Endometrium (tissue), 2 donors: ENCODE data around the gene E2F4.

Source experiments
- FAIRE-seq: peaks from 2 replicates; lab custom pipeline; 2012; peaks lifted over from hg19 to GRCh38; lab: Jason Lieb, UNC
- donor health status: control.
- donor health status: control.

E2F4 gene

GRCh38 chr16:67191995-67192681 lies at the start of gene E2F4:
Gene E2F4, plus strand, starts transcription at chr16:67192155. Its CDS starts 73 bp downstream, at chr16:67192228.
- FAIRE-seq, result no peak

- FAIRE-seq, result no peak
Observed at GRCh38 chr16:67142342-67142741, 49.6 kb upstream of the E2F4 start.

GRCh38 chr16:67144943-67145342 lies 47.0 kb upstream of the E2F4 start:
- FAIRE-seq, result no peak

GRCh38 chr16:67145746-67146145 lies 46.2 kb upstream of the E2F4 start:
- FAIRE-seq, result no peak

- FAIRE-seq, result no peak
Observed at GRCh38 chr16:67146523-67147357, 45.2 kb upstream of the E2F4 start.

- FAIRE-seq, result no peak
Observed at GRCh38 chr16:67147437-67148140, 44.4 kb upstream of the E2F4 start.

GRCh38 chr16:67148221-67148620 lies 43.7 kb upstream of the E2F4 start:
- FAIRE-seq, result no peak

- no peak for FAIRE-seq
Observed at GRCh38 chr16:67148656-67149275, 43.2 kb upstream of the E2F4 start.

- FAIRE-seq, result no peak
Observed at GRCh38 chr16:67149276-67150046, 42.5 kb upstream of the E2F4 start.

- no peak for FAIRE-seq
Observed at GRCh38 chr16:67150047-67150832, 41.7 kb upstream of the E2F4 start.

- FAIRE-seq, result no peak
Observed at GRCh38 chr16:67150833-67151396, 41.0 kb upstream of the E2F4 start, which contains the start of gene B3GNT9. Gene B3GNT9, minus strand, starts transcription at chr16:67150998. Its CDS starts 513 bp downstream, at chr16:67150485.

GRCh38 chr16:67151431-67152097 lies 40.4 kb upstream of the E2F4 start:
- FAIRE-seq, result no peak

GRCh38 chr16:67154578-67155294 lies 37.2 kb upstream of the E2F4 start:
- FAIRE-seq, result no peak

- no peak for FAIRE-seq
Observed at GRCh38 chr16:67155295-67156142, 36.4 kb upstream of the E2F4 start.

GRCh38 chr16:67156143-67156844 lies 35.7 kb upstream of the E2F4 start:
- FAIRE-seq, result no peak

- FAIRE-seq, result no peak
Observed at GRCh38 chr16:67157106-67157748, 34.7 kb upstream of the E2F4 start.
